HG02870 (cell line): Measurements from ENCODE around the gene FEN1.

ENCODE experiments used
- ATAC-seq: cut with Tn5 transposase; IDR thresholded peaks from one replicate; pipeline ENCODE4 v1.9.1; 2021; ENCODE audit warnings: mild to moderate bottlenecking, moderate library complexity; ENCODE audit not compliant: unreplicated experiment

FEN1 gene

GRCh38 chr11:61838501-61838900 is 45.8 kb downstream of the FEN1 start:
- no peak for ATAC-seq

DNA sequence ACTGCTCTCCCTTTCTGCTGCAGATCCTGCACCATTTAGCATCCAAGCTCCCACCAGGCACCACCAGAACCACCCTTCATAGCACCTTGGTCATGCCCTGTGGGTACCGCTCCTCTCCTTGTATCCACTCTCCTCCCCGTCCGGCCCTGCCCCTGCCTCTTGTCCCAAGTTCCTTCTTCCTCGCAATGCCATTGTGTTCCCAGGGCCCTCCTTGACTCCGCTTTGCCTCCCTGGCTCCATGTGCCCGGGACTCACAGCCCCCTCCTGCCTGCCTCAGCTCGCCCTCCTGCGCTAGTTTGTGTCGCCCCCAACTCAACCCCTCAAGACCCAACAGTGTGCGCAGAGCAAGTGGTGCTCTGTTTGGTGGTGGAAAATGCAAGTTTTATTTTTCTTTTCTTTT is 46.2 kb downstream of the FEN1 start:
- no peak for ATAC-seq

DNA sequence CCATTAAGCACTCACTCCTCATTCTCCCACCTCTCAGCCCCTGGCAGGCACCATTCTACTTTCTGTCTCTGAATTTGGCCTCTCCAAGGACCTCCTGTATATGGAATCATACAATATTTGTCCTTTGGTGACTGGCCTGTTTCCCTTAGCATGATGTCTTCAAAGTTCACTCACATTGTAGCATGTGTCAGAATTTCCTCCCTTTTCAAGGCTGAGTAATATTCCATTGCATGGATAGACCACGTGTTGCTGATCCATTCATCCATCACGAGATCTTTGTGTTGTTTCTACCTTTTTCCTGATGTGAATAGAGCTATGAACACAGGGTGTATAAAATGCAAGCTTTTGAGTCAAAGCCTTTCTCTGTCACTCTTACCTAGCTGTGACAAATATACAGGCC is 47.0 kb downstream of the FEN1 start:
- ATAC-seq, result no peak

GRCh38 chr11:61840371-61840770 is 47.7 kb downstream of the FEN1 start:
- ATAC-seq, result no peak

DNA sequence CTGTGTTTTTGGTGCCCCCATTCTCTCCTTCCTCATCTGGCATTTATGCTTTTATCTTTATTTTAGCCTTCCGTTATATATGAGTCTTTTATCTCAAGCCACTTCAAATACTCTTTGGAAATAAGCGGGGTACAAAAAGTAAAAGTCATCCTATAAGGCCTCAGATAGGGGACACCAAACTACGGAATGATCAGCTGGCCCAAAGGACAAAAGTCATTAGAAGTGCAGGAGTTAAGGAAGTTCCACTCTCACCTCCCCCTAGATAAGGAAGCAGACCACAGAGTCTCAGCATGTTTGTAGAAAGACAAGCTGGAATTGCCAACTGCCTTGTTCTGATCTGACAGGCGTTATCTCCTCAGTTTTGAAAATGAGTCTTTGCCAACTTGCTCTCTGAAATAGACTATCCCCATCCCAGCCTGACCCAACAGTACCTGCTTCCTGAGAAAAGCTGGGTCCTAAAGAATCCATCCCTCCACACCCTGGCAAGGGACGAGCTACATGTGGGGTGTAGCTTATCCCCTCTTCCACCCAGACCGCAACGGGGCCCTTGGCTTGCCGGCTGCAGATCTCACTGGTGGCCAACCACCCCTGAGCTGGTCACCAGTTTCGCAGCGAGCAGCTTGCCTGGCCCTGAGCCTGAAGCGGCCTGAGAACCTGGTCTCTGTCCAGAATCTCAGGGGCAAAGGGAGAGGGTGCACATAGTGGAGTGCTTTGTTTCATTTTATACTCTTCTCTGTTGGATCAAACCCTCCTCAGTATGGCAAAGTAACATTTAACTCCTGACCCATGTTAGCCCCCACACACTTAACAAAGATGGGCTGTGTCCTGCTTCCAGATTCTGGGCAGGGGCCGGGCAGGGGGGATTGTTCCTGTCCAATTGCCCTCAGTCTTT is 49.2 kb downstream of the FEN1 start:
- no peak for ATAC-seq

DNA sequence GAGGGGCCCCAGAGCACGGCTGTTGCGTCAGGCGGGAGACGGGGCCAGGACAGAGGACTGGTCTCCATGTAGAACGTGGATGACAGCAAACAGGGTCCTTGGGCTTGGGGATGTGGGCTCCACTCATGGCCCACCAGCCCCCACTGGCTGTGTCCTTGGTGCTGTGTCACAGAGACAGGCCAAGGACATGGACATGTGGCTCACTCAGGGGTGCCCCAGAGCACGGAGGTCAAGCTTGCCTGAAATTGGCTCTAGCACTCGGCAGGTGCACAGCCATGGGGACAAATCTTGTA is 49.8 kb downstream of the FEN1 start:
- ATAC-seq, result no peak

DNA sequence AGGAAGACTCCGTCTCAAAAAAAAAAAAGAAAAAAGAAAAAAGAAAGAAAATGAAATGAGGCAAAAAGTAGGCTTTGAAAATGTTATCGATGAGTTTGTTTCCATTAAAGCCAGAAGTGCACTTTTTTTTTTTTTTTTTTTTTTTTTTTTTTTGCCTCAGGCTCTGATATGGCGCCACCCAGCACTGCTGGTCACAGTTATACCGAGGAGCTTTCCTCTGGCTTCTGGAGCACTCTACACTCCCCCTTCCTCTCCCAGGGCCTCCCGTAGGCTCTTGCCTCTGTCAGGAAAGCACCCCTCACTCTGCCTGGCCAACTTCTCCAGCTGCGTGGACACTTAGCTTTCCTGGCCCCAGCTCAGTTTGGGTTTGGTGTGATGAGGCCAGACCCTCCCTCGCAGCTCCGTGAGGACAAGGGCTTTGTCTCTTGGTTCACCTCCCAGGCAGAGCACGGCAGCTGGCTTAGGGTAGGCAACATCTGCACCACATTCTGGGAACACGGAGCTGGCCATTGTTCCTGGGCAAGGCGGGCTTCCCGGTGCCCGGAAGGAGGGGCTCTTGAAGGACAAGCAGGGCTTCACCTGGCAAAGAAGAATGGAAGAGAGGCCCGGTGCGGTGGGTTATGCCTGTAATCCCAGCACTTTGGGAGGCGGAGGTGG is 52.3 kb downstream of the FEN1 start:
- no peak for ATAC-seq

- ATAC-seq, result no peak
Observed at GRCh38 chr11:61846362-61847020, 53.8 kb downstream of the FEN1 start.
